SIG-M5 treated with dmso at 0.1 percent for 504 hours (cell line): ENCODE measurements around the gene CDK11A.

Experiments
- DNase-seq: peaks from one replicate; lab custom pipeline; 2025; ENCODE audit not compliant: unreplicated experiment; lab: John Stamatoyannopoulos, UW

Gene CDK11A

GRCh38 chr1:1724035-1724864 lies at the start of gene CDK11A:
TSS of gene CDK11A (minus strand) at chr1:1724357. CDS start at chr1:1722818, 1,539 bp downstream.
- peak; percentile 97 for DNase-seq

GRCh38 chr1:1773874-1774273 lies 49.7 kb upstream of the CDK11A start:
- no peak for DNase-seq

GRCh38 chr1:1771096-1771495 lies 46.9 kb upstream of the CDK11A start:
- DNase-seq: no peak

- no peak for DNase-seq
These were observed 45.9 kb upstream of the CDK11A start for GRCh38 chr1:1770102-1770501.

- DNase-seq: no peak
These were observed 44.3 kb upstream of the CDK11A start for GRCh38 chr1:1768249-1768992.

- DNase-seq: peak; percentile 87
These were observed 40.8 kb upstream of the CDK11A start for GRCh38 chr1:1764876-1765470.

GRCh38 chr1:1763657-1764621 lies 39.8 kb upstream of the CDK11A start:
- peak; percentile 87 for DNase-seq

- no peak for DNase-seq
These were observed 37.6 kb upstream of the CDK11A start for GRCh38 chr1:1761504-1762376.

- no peak for DNase-seq
These were observed 36.6 kb upstream of the CDK11A start for GRCh38 chr1:1760715-1761114.

GRCh38 chr1:1760345-1760650 lies 36.1 kb upstream of the CDK11A start:
- DNase-seq: no peak

- DNase-seq: no peak
These were observed 35.5 kb upstream of the CDK11A start for GRCh38 chr1:1759456-1760344.

GRCh38 chr1:1758692-1759455 lies 34.7 kb upstream of the CDK11A start:
- DNase-seq: no peak

GRCh38 chr1:1758059-1758621 lies 34.0 kb upstream of the CDK11A start:
- DNase-seq: no peak

GRCh38 chr1:1757422-1758058 lies 33.4 kb upstream of the CDK11A start:
- no peak for DNase-seq

- no peak for DNase-seq
These were observed 32.7 kb upstream of the CDK11A start for GRCh38 chr1:1756661-1757421.

- DNase-seq: no peak
These were observed 31.7 kb upstream of the CDK11A start for GRCh38 chr1:1755852-1756251.

GRCh38 chr1:1755426-1755825 lies 31.3 kb upstream of the CDK11A start:
- no peak for DNase-seq
